HG02588 (cell line): ENCODE results near the gene ST6GALNAC5.

Source experiments
- ATAC-seq: cut with Tn5 transposase; IDR thresholded peaks from one replicate; pipeline ENCODE4 v1.9.1; 2021; ENCODE audit warnings: mild to moderate bottlenecking, moderate library complexity; ENCODE audit not compliant: unreplicated experiment

ST6GALNAC5 gene

GRCh38 chr1:77039739-77040138 is 172.5 kb downstream of the ST6GALNAC5 start:
- no peak for ATAC-seq

- ATAC-seq = no peak
Measured at GRCh38 chr1:77040826-77041225, 173.5 kb downstream of the ST6GALNAC5 start.

DNA sequence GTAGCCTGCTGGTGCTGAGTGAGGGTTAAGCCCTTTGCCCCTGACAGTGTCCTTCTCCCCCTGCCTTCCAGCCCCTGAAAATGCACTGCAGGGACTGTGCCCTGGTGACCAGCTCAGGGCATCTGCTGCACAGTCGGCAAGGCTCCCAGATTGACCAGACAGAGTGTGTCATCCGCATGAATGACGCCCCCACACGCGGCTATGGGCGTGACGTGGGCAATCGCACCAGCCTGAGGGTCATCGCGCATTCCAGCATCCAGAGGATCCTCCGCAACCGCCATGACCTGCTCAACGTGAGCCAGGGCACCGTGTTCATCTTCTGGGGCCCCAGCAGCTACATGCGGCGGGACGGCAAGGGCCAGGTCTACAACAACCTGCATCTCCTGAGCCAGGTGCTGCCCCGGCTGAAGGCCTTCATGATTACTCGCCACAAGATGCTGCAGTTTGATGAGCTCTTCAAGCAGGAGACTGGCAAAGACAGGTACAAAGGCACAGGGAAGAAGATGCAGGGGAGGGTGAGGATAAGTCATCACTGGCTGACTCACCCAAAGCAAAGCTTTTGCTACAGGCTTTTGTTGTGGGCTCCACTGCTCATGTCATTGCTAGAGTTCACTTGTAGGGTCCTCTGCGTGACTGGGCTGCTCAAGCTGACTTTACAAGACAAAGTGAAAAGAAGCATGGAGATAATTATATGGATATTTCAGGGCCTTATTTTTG is 177.0 kb downstream of the ST6GALNAC5 start:
- ATAC-seq = no peak

GRCh38 chr1:77047575-77047974 is 180.3 kb downstream of the ST6GALNAC5 start:
- ATAC-seq = no peak

DNA sequence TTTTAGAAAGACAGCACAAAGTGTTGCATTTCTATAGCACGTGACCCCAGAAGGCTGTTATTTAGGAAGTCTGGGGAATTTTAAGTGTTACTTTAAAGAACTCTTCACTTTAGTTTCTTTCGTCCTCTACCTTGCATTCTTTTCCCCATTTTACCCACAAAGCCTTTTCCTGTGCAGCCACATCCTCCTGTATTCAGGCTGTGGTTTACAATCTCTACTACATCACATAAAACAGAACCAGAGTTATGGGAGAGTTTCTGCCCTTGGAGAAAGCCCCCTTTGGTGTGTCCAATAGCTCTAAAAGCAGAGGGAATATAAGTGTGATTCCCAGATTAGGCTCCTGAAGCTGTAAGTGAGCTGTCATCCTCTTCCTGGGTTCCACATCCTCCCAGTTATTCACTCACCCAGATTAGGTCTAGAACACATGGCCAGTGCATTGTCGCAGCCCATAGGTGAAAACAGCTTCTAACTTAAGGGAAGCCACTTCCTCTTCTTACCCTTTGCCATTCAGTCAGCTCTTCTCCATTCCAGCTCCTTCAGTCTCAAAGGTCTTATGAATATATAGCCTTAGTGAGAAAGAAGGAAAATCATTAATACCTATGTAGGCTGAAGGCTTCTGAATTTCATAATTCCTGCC is 180.8 kb downstream of the ST6GALNAC5 start:
- no peak for ATAC-seq

- ATAC-seq = no peak
Measured at GRCh38 chr1:77048615-77049005, 181.3 kb downstream of the ST6GALNAC5 start.

- no peak for ATAC-seq
Measured at GRCh38 chr1:77051425-77051824, 184.1 kb downstream of the ST6GALNAC5 start.

- no peak for ATAC-seq
Measured at GRCh38 chr1:77056525-77056924, 189.2 kb downstream of the ST6GALNAC5 start.

GRCh38 chr1:77057994-77058585 is 190.8 kb downstream of the ST6GALNAC5 start:
- no peak for ATAC-seq

DNA sequence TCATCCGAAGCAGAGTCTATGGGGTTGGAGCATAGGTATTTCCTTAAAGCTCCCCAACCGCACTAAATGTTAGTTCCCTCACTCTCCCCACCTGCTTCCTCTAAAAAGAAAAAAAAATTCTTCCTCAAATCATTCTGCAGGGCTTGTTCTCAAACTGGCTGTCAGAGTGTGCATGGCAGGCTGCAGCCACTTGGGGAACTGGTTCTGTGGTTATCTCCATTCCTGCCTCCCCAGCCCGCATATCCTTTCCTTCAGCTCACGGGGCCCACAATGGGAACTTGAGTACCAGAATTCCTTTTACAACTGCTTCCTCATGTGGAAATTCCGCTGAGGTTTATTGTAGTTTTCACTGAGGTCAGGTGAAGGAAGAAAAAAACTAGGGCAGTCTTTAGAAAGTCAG is 192.7 kb downstream of the ST6GALNAC5 start:
- no peak for ATAC-seq

DNA sequence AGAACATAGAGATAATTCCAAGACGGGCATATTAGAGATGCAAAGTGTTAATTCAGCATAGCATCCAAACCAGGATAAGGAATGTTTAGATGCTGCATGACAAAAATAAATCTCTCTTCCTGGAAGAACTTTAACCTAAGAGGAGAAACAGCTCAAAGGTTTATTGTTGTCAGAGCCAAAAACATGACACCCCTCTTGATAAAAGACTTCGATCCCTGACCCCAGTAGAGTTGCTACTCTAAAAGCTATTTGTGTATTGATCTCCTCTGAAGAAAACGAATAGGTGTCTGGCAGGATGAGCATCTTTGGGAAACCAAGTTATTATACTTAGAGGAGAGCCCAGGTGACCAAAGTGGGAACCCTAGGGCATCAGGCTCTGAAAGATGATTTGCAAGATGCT is 193.9 kb downstream of the ST6GALNAC5 start:
- ATAC-seq = no peak

- no peak for ATAC-seq
Measured at GRCh38 chr1:77063118-77063517, 195.8 kb downstream of the ST6GALNAC5 start.

DNA sequence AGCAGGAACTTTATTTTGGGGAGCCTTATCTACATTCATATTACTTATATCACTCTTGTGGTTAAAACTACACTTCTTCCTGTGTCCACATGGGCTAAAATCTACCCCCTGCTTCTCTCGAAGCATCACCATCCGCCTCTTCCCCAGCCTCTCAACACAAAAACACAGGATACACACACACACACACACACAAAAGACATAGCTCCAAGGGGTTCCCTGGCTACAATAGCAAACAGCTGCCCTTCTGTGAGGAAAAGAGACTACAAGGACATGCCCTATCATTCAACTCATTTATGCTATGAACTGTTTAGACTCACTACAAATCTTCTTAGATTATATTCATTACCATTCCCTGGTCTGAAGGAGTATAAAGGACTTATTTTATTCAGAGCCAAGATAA is 197.0 kb downstream of the ST6GALNAC5 start:
- no peak for ATAC-seq

GRCh38 chr1:77065693-77066342 is 198.5 kb downstream of the ST6GALNAC5 start:
- ATAC-seq = no peak

GRCh38 chr1:77068013-77068412 is 200.7 kb downstream of the ST6GALNAC5 start:
- ATAC-seq = no peak

- no peak for ATAC-seq
Measured at GRCh38 chr1:77076759-77077158, 209.5 kb downstream of the ST6GALNAC5 start.

DNA sequence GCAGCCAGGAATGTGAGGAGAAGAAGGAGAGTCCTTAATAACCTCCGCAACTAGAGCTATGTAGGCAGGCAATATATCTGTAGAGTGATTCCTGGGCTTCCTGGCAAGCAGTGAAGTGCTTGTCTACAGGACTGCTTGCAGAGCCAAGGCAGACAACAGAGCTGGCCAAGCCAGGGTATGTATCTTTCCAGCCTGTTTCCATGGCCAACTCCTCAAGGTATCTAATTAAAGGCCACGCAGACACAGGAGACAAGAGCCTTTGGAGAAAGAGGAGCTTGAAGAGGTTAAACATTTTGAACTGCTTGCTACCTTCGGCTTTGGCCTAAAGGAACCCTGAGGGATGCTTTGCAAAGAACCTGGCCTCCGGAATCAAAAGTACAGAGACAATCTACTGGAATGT is 214.6 kb downstream of the ST6GALNAC5 start:
- ATAC-seq = no peak

DNA sequence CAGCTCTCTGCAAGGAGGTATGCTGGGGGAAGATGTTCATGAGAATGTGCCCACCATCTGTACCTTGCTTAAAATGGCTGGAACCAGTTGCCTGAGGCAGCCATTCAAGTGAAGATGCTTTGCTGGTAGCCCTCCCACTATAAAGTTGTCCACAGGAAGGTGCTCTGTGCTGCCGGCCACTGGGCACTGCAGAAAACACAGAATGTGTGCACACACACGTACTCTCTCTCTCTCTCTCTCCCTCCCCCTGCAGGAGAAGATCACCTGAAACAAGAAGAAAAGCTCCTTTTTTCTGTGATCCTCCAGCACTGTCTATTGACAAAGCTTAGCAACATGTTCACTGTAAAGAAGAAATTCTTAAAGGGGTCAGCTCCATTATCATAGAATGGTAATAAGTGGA is 217.2 kb downstream of the ST6GALNAC5 start:
- no peak for ATAC-seq

- no peak for ATAC-seq
Measured at GRCh38 chr1:77085109-77085508, 217.8 kb downstream of the ST6GALNAC5 start.

GRCh38 chr1:77089756-77090155 is 222.5 kb downstream of the ST6GALNAC5 start:
- no peak for ATAC-seq

DNA sequence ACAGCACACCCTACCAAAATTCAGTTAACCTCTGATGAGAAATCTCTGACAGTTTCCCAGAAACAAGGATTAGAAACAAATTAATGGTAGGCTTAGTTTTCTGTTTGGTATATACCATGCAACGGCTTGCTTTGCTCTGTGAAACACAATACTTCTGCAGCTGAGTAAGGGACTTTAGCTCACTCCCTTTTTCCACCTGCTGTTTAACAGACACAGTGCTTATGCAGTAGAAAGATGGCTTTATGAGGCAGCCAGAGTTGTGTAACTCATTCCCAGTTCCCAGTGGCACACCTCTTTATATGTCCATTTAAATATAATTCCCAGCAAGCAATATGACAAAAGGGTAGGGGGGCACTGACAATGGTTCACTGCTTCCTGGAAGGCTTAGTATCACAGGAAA is 228.0 kb downstream of the ST6GALNAC5 start:
- ATAC-seq = no peak
